Measurements from ENCODE around the gene CBLC.

- TF ChIP-seq CTCF (IDR thresholded peaks at IDR 0.05; ENCODE audit: insufficient read depth, low read length, poor library complexity, severe bottlenecking) (no peak), EZH2phosphoT487 (conservative IDR thresholded peaks at IDR 0.05; ENCODE audit: low read length) (no peak)
These were observed 22.5 kb upstream of the CBLC start for GRCh38 chr19:44755219-44755618.

All from SU-DHL-6 (cell line).